PFSK-1 (cell line): ENCODE data around the gene TCF4.

Source experiments
- POLR2AphosphoS5 ChIP-seq: IDR thresholded peaks from 2 replicates; pipeline ENCODE4 v1.6.1; 2012; ENCODE audit warnings: low read depth, mild to moderate bottlenecking, control low read depth, low read length, moderate library complexity
- TF ChIP-seq, protein P1 (sequence below), 2 experiments: IDR thresholded peaks; 2 replicates each; pipeline versions ENCODE4 v1.6.1 to v1.8.0; 2011 to 2012; ENCODE audit warnings: low read depth in 2 of 2, low read length in 2 of 2, control low read depth in 1 of 2, inconsistent platforms in 1 of 2, mild to moderate bottlenecking in 1 of 2, moderate library complexity in 1 of 2; ENCODE audit not compliant: insufficient read depth in 1 of 2

DNA sequence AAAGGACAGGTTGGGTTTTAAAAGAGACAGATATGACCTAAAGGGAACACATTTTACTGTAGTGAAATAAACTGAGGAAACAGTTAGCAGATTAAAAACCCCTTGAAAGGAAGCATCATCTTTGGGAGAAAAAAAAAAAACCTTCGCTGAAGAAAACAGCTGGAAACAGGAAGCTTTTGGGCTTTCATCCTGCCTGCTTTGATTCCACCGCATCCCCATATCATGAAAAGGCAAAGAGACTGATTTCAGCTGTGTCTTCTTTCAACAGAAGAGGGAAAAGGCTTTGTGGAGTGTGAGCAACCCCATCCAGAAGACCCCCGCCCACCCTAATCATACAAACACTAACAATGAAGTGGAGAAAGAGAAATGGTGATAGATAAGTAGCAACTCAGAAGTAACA, 86.4 kb downstream of the TCF4 start:
- no peak for TF ChIP-seq POLR2AphosphoS5
- TF ChIP-seq, protein P1, sequence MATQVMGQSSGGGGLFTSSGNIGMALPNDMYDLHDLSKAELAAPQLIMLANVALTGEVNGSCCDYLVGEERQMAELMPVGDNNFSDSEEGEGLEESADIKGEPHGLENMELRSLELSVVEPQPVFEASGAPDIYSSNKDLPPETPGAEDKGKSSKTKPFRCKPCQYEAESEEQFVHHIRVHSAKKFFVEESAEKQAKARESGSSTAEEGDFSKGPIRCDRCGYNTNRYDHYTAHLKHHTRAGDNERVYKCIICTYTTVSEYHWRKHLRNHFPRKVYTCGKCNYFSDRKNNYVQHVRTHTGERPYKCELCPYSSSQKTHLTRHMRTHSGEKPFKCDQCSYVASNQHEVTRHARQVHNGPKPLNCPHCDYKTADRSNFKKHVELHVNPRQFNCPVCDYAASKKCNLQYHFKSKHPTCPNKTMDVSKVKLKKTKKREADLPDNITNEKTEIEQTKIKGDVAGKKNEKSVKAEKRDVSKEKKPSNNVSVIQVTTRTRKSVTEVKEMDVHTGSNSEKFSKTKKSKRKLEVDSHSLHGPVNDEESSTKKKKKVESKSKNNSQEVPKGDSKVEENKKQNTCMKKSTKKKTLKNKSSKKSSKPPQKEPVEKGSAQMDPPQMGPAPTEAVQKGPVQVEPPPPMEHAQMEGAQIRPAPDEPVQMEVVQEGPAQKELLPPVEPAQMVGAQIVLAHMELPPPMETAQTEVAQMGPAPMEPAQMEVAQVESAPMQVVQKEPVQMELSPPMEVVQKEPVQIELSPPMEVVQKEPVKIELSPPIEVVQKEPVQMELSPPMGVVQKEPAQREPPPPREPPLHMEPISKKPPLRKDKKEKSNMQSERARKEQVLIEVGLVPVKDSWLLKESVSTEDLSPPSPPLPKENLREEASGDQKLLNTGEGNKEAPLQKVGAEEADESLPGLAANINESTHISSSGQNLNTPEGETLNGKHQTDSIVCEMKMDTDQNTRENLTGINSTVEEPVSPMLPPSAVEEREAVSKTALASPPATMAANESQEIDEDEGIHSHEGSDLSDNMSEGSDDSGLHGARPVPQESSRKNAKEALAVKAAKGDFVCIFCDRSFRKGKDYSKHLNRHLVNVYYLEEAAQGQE (IDR thresholded peaks at IDR 0.05; ENCODE audit: insufficient read depth in 1 of 2, low read depth in 2 of 2, low read length in 2 of 2): no peak
